Measurements from ENCODE around the gene EVI5L. TPM values are rescaled to one million over a fixed set of nuclear protein-coding genes. Genes with fewer than 3 reads are reported as not detected.
A peak's percentile ranks its signal among the peaks of the same experiment; 100 is the strongest.

EVI5L gene
- total RNA-seq, 1 donor from 2014 or later = 9.9 TPM

DNA sequence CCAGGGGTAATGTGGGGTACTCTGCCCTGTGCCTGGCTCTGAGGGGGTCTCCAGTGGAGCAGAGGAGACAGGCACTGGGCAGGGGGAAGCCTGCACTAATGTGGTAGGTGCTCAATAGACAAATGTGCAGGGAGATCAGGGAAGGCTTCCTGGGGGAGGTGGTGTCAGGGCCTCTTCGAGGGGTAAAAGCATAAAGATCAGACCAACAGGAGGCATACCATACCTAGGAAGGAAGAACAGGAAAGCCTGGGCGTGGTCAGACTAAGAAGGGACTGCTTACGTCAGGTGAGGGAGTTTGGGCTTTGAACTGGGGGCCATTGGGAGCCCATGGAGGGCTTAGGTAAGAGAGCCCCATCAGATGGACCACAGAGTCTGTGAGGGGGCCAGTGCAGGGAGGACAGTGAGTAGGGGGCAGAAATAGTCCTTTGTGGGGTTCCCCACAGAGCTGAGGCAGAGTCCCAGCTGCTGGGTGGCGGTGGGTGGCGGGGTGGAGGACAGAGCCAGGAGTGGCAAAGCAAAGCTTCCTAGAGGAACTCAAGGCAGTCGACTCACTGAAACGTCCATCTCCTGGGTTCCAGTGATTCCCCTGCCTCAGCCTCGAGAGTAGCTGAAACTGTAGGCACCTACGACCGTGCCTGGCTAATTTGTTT is 35.4 kb downstream of the EVI5L start:
- Histone ChIP-seq H3K27me3 (ENCODE audit: control insufficient read depth, insufficient read depth, low read length) (peaks cover 52% of the 10 kb centered on the region), H3K4me3 (ENCODE audit: low read depth, low read length) (no peak overlapping the region), H3K36me3 (ENCODE audit: control insufficient read depth, insufficient read depth, low read length) (no peaks in the 10 kb centered on the region)
- DNase-seq (ENCODE audit: low read depth) = no peak
- no peak for TF ChIP-seq CTCF (IDR thresholded peaks at IDR 0.05; ENCODE audit: insufficient read depth, low read length, poor library complexity, severe bottlenecking)

- no peak for TF ChIP-seq CTCF (IDR thresholded peaks at IDR 0.05; ENCODE audit: insufficient read depth, low read length, poor library complexity, severe bottlenecking)
- H3K4me3 ChIP-seq (ENCODE audit: low read depth, low read length) = no peak overlapping the region
- DNase-seq (ENCODE audit: low read depth) = no peak
- H3K36me3 ChIP-seq (ENCODE audit: control insufficient read depth, insufficient read depth, low read length) = no peaks in the 10 kb centered on the region
- peaks cover 41% of the 10 kb centered on the region for H3K27me3 ChIP-seq (ENCODE audit: control insufficient read depth, insufficient read depth, low read length)
Measured at GRCh38 chr19:7866399-7867091, 36.5 kb downstream of the EVI5L start.

DNA sequence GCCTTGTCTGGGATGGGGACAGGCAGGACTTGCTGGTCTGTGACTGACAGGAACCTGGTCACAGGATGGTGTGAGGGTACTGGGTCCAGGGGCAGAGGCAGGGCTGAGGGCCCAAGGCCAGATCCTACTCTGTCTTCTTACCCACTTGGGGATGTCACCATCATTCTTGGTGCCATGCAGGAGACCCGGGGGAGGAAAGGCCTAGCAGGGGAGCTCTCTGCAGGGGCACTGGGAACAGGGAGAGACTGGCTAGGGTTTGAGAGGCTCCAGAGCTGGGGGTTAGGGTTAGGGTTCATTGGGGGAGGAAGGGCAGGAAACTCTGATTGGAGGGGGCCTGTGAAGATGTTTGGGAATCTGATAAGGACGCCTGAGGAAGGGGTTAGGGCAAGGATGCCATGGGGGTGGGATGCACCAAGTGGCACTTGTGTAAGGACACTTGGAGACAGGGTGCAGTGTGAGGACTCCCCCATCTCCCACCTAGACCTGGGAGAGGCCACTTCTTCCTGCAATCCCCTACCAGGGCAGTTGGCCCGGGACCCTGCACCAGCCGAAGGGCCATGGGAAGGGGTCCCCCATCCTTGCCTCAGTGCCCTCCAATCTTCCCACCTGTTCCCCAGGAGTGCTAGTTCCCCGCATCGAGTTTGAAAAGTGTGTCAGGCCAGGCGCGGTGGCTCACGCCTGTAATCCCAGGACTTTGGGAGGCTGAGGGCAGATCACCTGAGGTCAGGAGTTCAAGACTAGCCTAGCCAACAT is 37.2 kb downstream of the EVI5L start:
- H3K4me3 ChIP-seq (ENCODE audit: low read depth, low read length) = no peak overlapping the region
- H3K36me3 ChIP-seq (ENCODE audit: control insufficient read depth, insufficient read depth, low read length) = no peaks in the 10 kb centered on the region
- H3K27me3 ChIP-seq (ENCODE audit: control insufficient read depth, insufficient read depth, low read length) = peaks cover 34% of the 10 kb centered on the region
- TF ChIP-seq CTCF (IDR thresholded peaks at IDR 0.05; ENCODE audit: insufficient read depth, low read length, poor library complexity, severe bottlenecking) = no peak
- no peak for DNase-seq (ENCODE audit: low read depth)

DNA sequence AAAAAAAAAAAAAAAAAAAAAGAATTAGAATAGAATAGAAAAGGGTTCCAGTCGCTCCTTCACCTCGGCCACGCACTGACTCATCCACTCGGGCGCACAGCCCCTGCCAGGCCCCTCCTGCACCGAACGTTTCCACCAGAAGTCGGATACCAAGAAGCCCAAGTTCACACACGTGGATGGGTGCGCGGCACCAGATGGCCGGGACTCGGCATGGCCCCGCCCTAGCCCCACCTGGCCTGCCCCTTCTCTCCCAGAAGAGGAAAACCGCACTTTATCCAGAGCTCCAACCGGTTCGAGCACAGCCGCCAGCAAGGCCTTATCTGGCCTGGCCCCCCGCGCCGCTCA is 38.3 kb downstream of the EVI5L start:
- no peak for DNase-seq (ENCODE audit: low read depth)
- TF ChIP-seq CTCF (IDR thresholded peaks at IDR 0.05; ENCODE audit: insufficient read depth, low read length, poor library complexity, severe bottlenecking) = no peak
- H3K27me3 ChIP-seq (ENCODE audit: control insufficient read depth, insufficient read depth, low read length) = peaks cover 37% of the 10 kb centered on the region
- no peaks in the 10 kb centered on the region for H3K36me3 ChIP-seq (ENCODE audit: control insufficient read depth, insufficient read depth, low read length)
- H3K4me3 ChIP-seq (ENCODE audit: low read depth, low read length) = no peak overlapping the region

DNA sequence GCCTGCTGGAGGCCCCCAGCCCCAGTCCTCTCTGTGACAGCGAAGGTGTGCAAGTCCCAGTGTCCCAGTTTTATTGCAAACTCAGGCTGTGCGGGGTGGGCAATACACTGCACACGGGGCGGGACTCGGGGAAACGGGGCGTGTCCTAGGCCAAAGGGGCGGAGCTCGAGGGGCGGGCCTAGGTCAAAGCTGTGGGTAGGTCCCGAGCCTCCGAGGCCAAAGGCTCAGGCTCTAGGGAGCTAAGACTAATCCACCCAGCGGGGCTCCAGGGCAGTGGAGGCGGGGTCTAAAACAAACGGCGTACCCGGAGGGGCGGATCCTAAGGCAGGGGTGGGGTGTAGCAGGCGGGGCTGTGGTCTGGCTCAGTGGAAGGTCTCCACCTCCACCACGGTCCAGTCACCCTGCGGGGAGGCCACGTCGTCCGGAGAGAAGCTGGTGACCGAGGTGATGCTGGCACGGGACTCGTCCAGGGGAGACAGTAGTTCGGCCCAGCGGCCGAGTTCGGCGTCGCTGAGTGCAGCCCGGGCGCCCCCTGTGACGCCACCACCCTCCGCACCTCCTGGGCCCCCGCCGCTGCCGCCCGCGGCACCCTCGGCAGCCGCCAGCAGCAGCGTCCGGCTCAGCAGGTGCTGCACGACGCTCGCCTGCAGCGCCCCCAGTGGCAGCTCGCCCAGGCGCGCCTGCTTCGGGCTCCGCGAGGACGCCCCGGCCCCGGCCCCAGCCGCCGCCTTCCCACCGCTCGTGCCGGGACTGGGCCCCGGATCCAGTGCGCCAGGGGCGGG is 38.8 kb downstream of the EVI5L start:
- no peak for DNase-seq (ENCODE audit: low read depth)
- peak; percentile 9 for TF ChIP-seq CTCF (IDR thresholded peaks at IDR 0.05; ENCODE audit: insufficient read depth, low read length, poor library complexity, severe bottlenecking)
- Histone ChIP-seq H3K36me3 (ENCODE audit: control insufficient read depth, insufficient read depth, low read length) (no peaks in the 10 kb centered on the region), H3K27me3 (ENCODE audit: control insufficient read depth, insufficient read depth, low read length) (peaks cover 37% of the 10 kb centered on the region), H3K4me3 (ENCODE audit: low read depth, low read length) (peak overlapping the region; percentile 34)

Measured in kidney epithelial cell (primary cell).